ENCODE measurements around the gene PHF21A. TPM values are rescaled to one million over a fixed set of nuclear protein-coding genes. Genes with fewer than 3 reads are reported as not detected.
A peak's percentile ranks its signal among the peaks of the same experiment; 100 is the strongest.

Gene PHF21A
- polyA plus RNA-seq, 1 donor (not counting 4 experiments of a cell fraction or from before 2014, with no cell fraction given): 16.1 TPM

GRCh38 chr11:46120346-46121300 lies 631 bp downstream of the PHF21A start:
- DNase-seq (ENCODE audit: low read depth, low spot score): no peak
- no peaks in the 10 kb centered on the region for H3K9me1 ChIP-seq (ENCODE audit: control insufficient read depth, extremely low read depth, insufficient read depth, low read length)
- H3K27ac ChIP-seq (ENCODE audit: control insufficient read depth, insufficient read depth, low read length): peak overlapping the region; percentile 76
- peak overlapping the region; percentile 67 to 86 (median 85) for H3K4me3 ChIP-seq (ENCODE audit: control insufficient read depth in 2 of 3, extremely low read depth in 1 of 3, insufficient read depth in 2 of 3, low read depth in 1 of 3, low read length in 3 of 3)
- no peaks in the 10 kb centered on the region for H3K36me3 ChIP-seq (ENCODE audit: control insufficient read depth in 2 of 2, extremely low read depth in 1 of 2, insufficient read depth in 2 of 2, low read length in 2 of 2)
- no peaks in the 10 kb centered on the region for H4K20me1 ChIP-seq (ENCODE audit: control insufficient read depth, extremely low read depth, insufficient read depth, low read length)
- dilution Hi-C loops (cut with MboI; ENCODE audit: extremely low pct_ligation_motif_present, low sequenced_read_pairs): no loop called here
- TF ChIP-seq CTCF (optimal IDR thresholded peaks at IDR 0.05 in 1 of 3, IDR thresholded peaks at IDR 0.05 in 1 of 3, conservative IDR thresholded peaks at IDR 0.05 in 1 of 3; ENCODE audit: extremely low read depth in 1 of 3, insufficient read depth in 2 of 3, low read length in 3 of 3) (no peak), EZH2 (IDR thresholded peaks at IDR 0.05; ENCODE audit: low read length) (no peak)
- peak overlapping the region; percentile 83 for H3K9ac ChIP-seq (ENCODE audit: control insufficient read depth, extremely low read depth, insufficient read depth, low read length)
- peaks cover 9% of the 10 kb centered on the region for H3K4me1 ChIP-seq (ENCODE audit: control insufficient read depth, extremely low read depth, insufficient read depth, low read length)
- H2AFZ ChIP-seq (ENCODE audit: control insufficient read depth, low read length): peak overlapping the region; percentile 83
- H3K4me2 ChIP-seq (ENCODE audit: control insufficient read depth, extremely low read depth, insufficient read depth, low read depth, low read length): peak overlapping the region; percentile 89
- no peaks in the 10 kb centered on the region for H3K27me3 ChIP-seq (ENCODE audit: control insufficient read depth, extremely low read depth, insufficient read depth, low read length)
- H3K79me2 ChIP-seq (ENCODE audit: control insufficient read depth, insufficient read depth, low read length): peaks cover 36% of the 10 kb centered on the region
- H3K9me3 ChIP-seq (ENCODE audit: control insufficient read depth, low read depth, low read length): no peaks in the 10 kb centered on the region
- FAIRE-seq: no peak

GRCh38 chr11:46119352-46120216 lies 1.7 kb downstream of the PHF21A start:
- no peak for TF ChIP-seq EZH2 (IDR thresholded peaks at IDR 0.05; ENCODE audit: low read length)
- no peak for TF ChIP-seq CTCF (optimal IDR thresholded peaks at IDR 0.05 in 1 of 3, IDR thresholded peaks at IDR 0.05 in 1 of 3, conservative IDR thresholded peaks at IDR 0.05 in 1 of 3; ENCODE audit: extremely low read depth in 1 of 3, insufficient read depth in 2 of 3, low read length in 3 of 3)
- no peaks in the 10 kb centered on the region for H3K36me3 ChIP-seq (ENCODE audit: control insufficient read depth in 2 of 2, extremely low read depth in 1 of 2, insufficient read depth in 2 of 2, low read length in 2 of 2)
- peak overlapping the region; percentile 65 for H3K27ac ChIP-seq (ENCODE audit: control insufficient read depth, insufficient read depth, low read length)
- peak overlapping the region; percentile 76 for H3K9ac ChIP-seq (ENCODE audit: control insufficient read depth, extremely low read depth, insufficient read depth, low read length)
- FAIRE-seq (peak; percentile 56), DNase-seq (ENCODE audit: low read depth, low spot score) (no peak)
- H3K27me3 ChIP-seq (ENCODE audit: control insufficient read depth, extremely low read depth, insufficient read depth, low read length): no peaks in the 10 kb centered on the region
- peak overlapping the region; percentile 67 to 86 (median 74) for H3K4me3 ChIP-seq (ENCODE audit: control insufficient read depth in 2 of 3, extremely low read depth in 1 of 3, insufficient read depth in 2 of 3, low read depth in 1 of 3, low read length in 3 of 3)
- peak overlapping the region; percentile 97 for H3K4me2 ChIP-seq (ENCODE audit: control insufficient read depth, extremely low read depth, insufficient read depth, low read depth, low read length)
- no peaks in the 10 kb centered on the region for H4K20me1 ChIP-seq (ENCODE audit: control insufficient read depth, extremely low read depth, insufficient read depth, low read length)
- peaks cover 38% of the 10 kb centered on the region for H3K79me2 ChIP-seq (ENCODE audit: control insufficient read depth, insufficient read depth, low read length)
- peak overlapping the region; percentile 70 for H2AFZ ChIP-seq (ENCODE audit: control insufficient read depth, low read length)
- dilution Hi-C loops (cut with MboI; ENCODE audit: extremely low pct_ligation_motif_present, low sequenced_read_pairs): no loop called here
- H3K9me3 ChIP-seq (ENCODE audit: control insufficient read depth, low read depth, low read length): no peaks in the 10 kb centered on the region
- H3K4me1 ChIP-seq (ENCODE audit: control insufficient read depth, extremely low read depth, insufficient read depth, low read length): peaks cover 9% of the 10 kb centered on the region
- no peaks in the 10 kb centered on the region for H3K9me1 ChIP-seq (ENCODE audit: control insufficient read depth, extremely low read depth, insufficient read depth, low read length)

Data from keratinocyte (primary cell).